CD14-positive monocyte (primary cell): ENCODE data around the gene NKX2-2. TPM values are rescaled to one million over a fixed set of nuclear protein-coding genes. Genes with fewer than 3 reads are reported as not detected.

Experiments
- DNase-seq, 3 donors: peaks; one replicate each; pipeline ENCODE4 v3.0.0-alpha.2; 2011 to 2022
- H2AFZ ChIP-seq: 2 replicates; pipeline ENCODE4 v1.6.0; 2012; ENCODE audit warnings: mild to moderate bottlenecking, low read depth, low read length, inconsistent platforms; ENCODE audit not compliant: insufficient read depth, poor library complexity, severe bottlenecking
- H3K27ac ChIP-seq, 2 donors: 1 replicate in 1 of 2; 2 replicates in 1 of 2; pipeline ENCODE4 v1.5.1; 2012 to 2013; ENCODE audit warnings: low read length in 2 of 2, control low read depth in 1 of 2, inconsistent platforms in 1 of 2, low read depth in 1 of 2, mild to moderate bottlenecking in 1 of 2
- H3K27me3 ChIP-seq, 2 donors: one replicate each; pipeline versions ENCODE4 v1.6.0 to v1.6.1; 2011 to 2013; ENCODE audit warnings: low read length in 2 of 2; ENCODE audit not compliant: control insufficient read depth in 2 of 2, insufficient read depth in 2 of 2
- H3K36me3 ChIP-seq, 2 donors: replicated peaks in 1 of 2; 1 replicate in 1 of 2; 2 replicates in 1 of 2; pipeline versions ENCODE4 v1.5.1 to v1.6.1; 2012 to 2013; ENCODE audit warnings: low read length in 2 of 2, control low read depth in 1 of 2, inconsistent platforms in 1 of 2, mild to moderate bottlenecking in 1 of 2; ENCODE audit not compliant: insufficient read depth in 2 of 2, control insufficient read depth in 1 of 2
- H3K4me1 ChIP-seq, 2 donors: 1 replicate in 1 of 2; 2 replicates in 1 of 2; pipeline versions ENCODE4 v1.5.1 to v1.6.1; 2012 to 2013; ENCODE audit warnings: low read length in 2 of 2, control low read depth in 1 of 2, inconsistent platforms in 1 of 2, mild to moderate bottlenecking in 1 of 2, moderate library complexity in 1 of 2; ENCODE audit not compliant: insufficient read depth in 2 of 2, control insufficient read depth in 1 of 2
- H3K4me2 ChIP-seq: replicated peaks from 2 replicates; pipeline ENCODE3; 2012; ENCODE audit warnings: low read length, moderate library complexity, mild to moderate bottlenecking; ENCODE audit not compliant: poor library complexity, severe bottlenecking; ENCODE audit errors: extremely low read depth
- H3K4me3 ChIP-seq, 3 experiments: fragments of 200-600 bp in 1 of 3; sonication (generic) in 1 of 3; replicated peaks in 1 of 3; 1 replicate in 2 of 3; 2 replicates in 1 of 3; pipeline ENCODE4 v1.5.1; 2011 to 2013; ENCODE audit warnings: low read length in 3 of 3, mild to moderate bottlenecking in 3 of 3, control low read depth in 2 of 3, low read depth in 2 of 3, inconsistent platforms in 1 of 3, moderate library complexity in 1 of 3
- H3K79me2 ChIP-seq: 2 replicates; pipeline ENCODE4 v1.6.0; 2012; ENCODE audit warnings: mild to moderate bottlenecking, control low read depth, inconsistent platforms, low read length, moderate library complexity; ENCODE audit not compliant: insufficient read depth
- H3K9ac ChIP-seq: 2 replicates; pipeline ENCODE4 v1.6.0; 2017; ENCODE audit warnings: low read length, mild to moderate bottlenecking; ENCODE audit not compliant: insufficient read depth, poor library complexity, severe bottlenecking
- H3K9me3 ChIP-seq, 2 donors: replicated peaks in 1 of 2; 1 replicate in 1 of 2; 2 replicates in 1 of 2; pipeline versions ENCODE4 v1.5.1 to v1.6.1; 2012 to 2013; ENCODE audit warnings: low read length in 2 of 2, control low read depth in 1 of 2; ENCODE audit not compliant: control insufficient read depth in 1 of 2, insufficient read depth in 1 of 2
- H4K20me1 ChIP-seq: 2 replicates; pipeline ENCODE4 v1.6.0; 2012; ENCODE audit warnings: mild to moderate bottlenecking, low read length, control low read depth, moderate library complexity; ENCODE audit not compliant: insufficient read depth
- H3K27ac Mint-ChIP-seq, 7 donors: one replicate each; pipeline ENCODE4 v1.8.0; 2020; ENCODE audit warnings: mild to moderate bottlenecking in 7 of 7, mixed read lengths in 7 of 7, moderate library complexity in 6 of 7, inconsistent platforms in 2 of 7
- H3K27me3 Mint-ChIP-seq, 3 donors: one replicate each; pipeline ENCODE4 v1.8.0; 2021 to 2022; ENCODE audit warnings: low read depth in 3 of 3, mild to moderate bottlenecking in 3 of 3, mixed read lengths in 3 of 3, moderate library complexity in 3 of 3, inconsistent platforms in 1 of 3
- H3K36me3 Mint-ChIP-seq, 2 donors: one replicate each; pipeline ENCODE4 v1.8.0; 2020; ENCODE audit warnings: mixed read lengths in 2 of 2, inconsistent platforms in 1 of 2, mild to moderate bottlenecking in 1 of 2
- H3K4me1 Mint-ChIP-seq: one replicate; pipeline ENCODE4 v1.8.0; 2020; ENCODE audit warnings: mild to moderate bottlenecking, mixed read lengths
- H3K4me3 Mint-ChIP-seq, 2 donors: one replicate each; pipeline ENCODE4 v1.8.0; 2020; ENCODE audit warnings: mild to moderate bottlenecking in 2 of 2, mixed read lengths in 2 of 2, moderate library complexity in 1 of 2
- H3K9me3 Mint-ChIP-seq, 7 donors: one replicate each; pipeline ENCODE4 v1.8.0; 2020 to 2022; ENCODE audit warnings: mixed read lengths in 7 of 7, mild to moderate bottlenecking in 6 of 7, moderate library complexity in 6 of 7, inconsistent platforms in 2 of 7
- CTCF ChIP-seq: fragments of 200-600 bp; IDR thresholded peaks from one replicate; pipeline ENCODE4 v1.8.0; 2022; ENCODE audit warnings: antibody characterized with exemption, mild to moderate bottlenecking
- WGBS: methylation state at CpG from one replicate; pipeline ENCODE4 v1.1.5; 2013; ENCODE audit warnings: missing lambda C conversion rate; ENCODE audit not compliant: insufficient coverage; 5-methylcytosine and 5-hydroxymethylcytosine counted together
- intact Hi-C, 2 donors: fragments of 100-400 bp; cut with micrococcal nuclease; formaldehyde crosslinking; loops; one replicate each; pipeline versions ENCODE4 v1.15.0 to v1.15.1; 2023
- polyA minus RNA-seq: library from RNA; depleted of rRNA, polyadenylated mRNA; stranded (reverse); fragments of >200 nt; gene quantifications from 2 replicates; pipeline ENCODE4 v1.2.3, GENCODE V29; 2012
- polyA plus RNA-seq, 3 donors: library from polyadenylated mRNA; depleted of rRNA in 1 of 3; unstranded in 2 of 3; stranded (reverse) in 1 of 3; fragments of 300-500 nt in 2 of 3; fragments of >200 nt in 1 of 3; fragmentation: Illumina TruSeq in 2 of 3; gene quantifications; 1 replicate in 2 of 3; 2 replicates in 1 of 3; pipeline ENCODE4 v1.2.3, GENCODE V29; 2012 to 2021
- total RNA-seq, 12 experiments: library from RNA in 1 of 12; stranded (reverse) in 1 of 12; fragments of 120-200 nt in 1 of 12; gene quantifications; one replicate each; pipeline ENCODE4 v1.2.4 and lab custom pipeline; 2013 to 2026; ENCODE audit warnings: mixed read lengths in 6 of 12, inconsistent platforms in 1 of 12

NKX2-2 gene
- not detected for total RNA-seq (2013)
- polyA plus RNA-seq (not detected), polyA minus RNA-seq (not detected in 2 replicates), total RNA-seq (lab: John Stamatoyannopoulos, UW) (0 to 2.5 (median 0) reads per million in 11 experiments)

GRCh38 chr20:21513881-21514540 lies at the start of gene NKX2-2:
Gene NKX2-2, minus strand, starts transcription at chr20:21514064. Its CDS starts 395 bp downstream, at chr20:21513669.
- Mint-ChIP-seq H3K36me3 (peaks cover 0 to 6% of the 10 kb centered on the region in 2 donors), H3K9me3 (peaks cover 0 to 30% (median 14%) of the 10 kb centered on the region in 7 donors), H3K27ac (no peak within 1 kb of the TSS), H3K27me3 (peaks cover 92 to 98% (median 96%) of the 10 kb centered on the region in 3 donors), H3K4me1 (peaks cover 29% of the 10 kb centered on the region), H3K4me3 (peak within 1 kb of the TSS in 1 of 2 donors; percentile 86)
- intact Hi-C loops: no loop called here
- Histone ChIP-seq H3K36me3 (no peaks in the 10 kb centered on the region), H3K9me3 (peaks cover 0 to 53% of the 10 kb centered on the region in 2 donors), H3K4me2 (no peak within 1 kb of the TSS), H3K27ac (no peak within 1 kb of the TSS), H3K4me3 (no peak within 1 kb of the TSS), H4K20me1 (no peaks in the 10 kb centered on the region), H3K4me1 (peaks cover 13 to 18% of the 10 kb centered on the region in 2 donors), H3K79me2 (no peaks in the 10 kb centered on the region), H3K9ac (no peak within 1 kb of the TSS), H2AFZ (no peak within 1 kb of the TSS), H3K27me3 (peaks cover 77 to 94% of the 10 kb centered on the region in 2 donors)
- no peak for TF ChIP-seq CTCF
- DNase-seq: no peak
- WGBS: 3% methylated on average over 33 of the region's 45 CpGs

- no peaks in the 10 kb centered on the region for H3K4me1 Mint-ChIP-seq
- H3K79me2 ChIP-seq: no peaks in the 10 kb centered on the region
- H3K4me1 ChIP-seq: no peaks in the 10 kb centered on the region
- H3K9me3 Mint-ChIP-seq: peaks cover 0 to 2% (median 0%) of the 10 kb centered on the region in 7 donors
- H3K27ac Mint-ChIP-seq: no peak overlapping the region
- no peak for DNase-seq
- no peak overlapping the region for H3K4me3 Mint-ChIP-seq
- intact Hi-C loops: no loop called here
- H3K36me3 Mint-ChIP-seq: no peaks in the 10 kb centered on the region
- peaks cover 0 to 2% of the 10 kb centered on the region in 2 donors for H3K27me3 ChIP-seq
- no peak for TF ChIP-seq CTCF
- WGBS: no CpG with 5 or more reads among the region's 5 CpGs
- H2AFZ ChIP-seq: no peak overlapping the region
- no peak overlapping the region for H3K4me2 ChIP-seq
- H3K27me3 Mint-ChIP-seq: peaks cover 12 to 30% (median 14%) of the 10 kb centered on the region in 3 donors
- no peaks in the 10 kb centered on the region for H3K36me3 ChIP-seq
- H3K9me3 ChIP-seq: no peaks in the 10 kb centered on the region
- no peak overlapping the region for H3K27ac ChIP-seq
- H3K4me3 ChIP-seq: no peak overlapping the region
- no peak overlapping the region for H3K9ac ChIP-seq
- no peaks in the 10 kb centered on the region for H4K20me1 ChIP-seq
Observed at GRCh38 chr20:21562656-21563055, 48.8 kb upstream of the NKX2-2 start.
